Activated B cell treated with CpG ODN at 0.5 μM for 24 hours (primary cell): ENCODE measurements around the gene GPN1. TPM values are rescaled to one million over a fixed set of nuclear protein-coding genes. Genes with fewer than 3 reads are reported as not detected.

ENCODE experiments used
- ATAC-seq: fragments of 200-7000 bp; cut with Tn5 transposase; one replicate; pipeline ENCODE4 v1.10.0; 2021; ENCODE audit warnings: low read depth, mild to moderate bottlenecking, moderate library complexity
- CTCF ChIA-PET: fragments of 350-600 bp; sonication (Branson Sonifier 250); formaldehyde crosslinking; loops from one replicate; lab custom pipeline; 2021; ENCODE audit warnings: antibody characterized with exemption; lab: Charles Lee
- POLR2A ChIA-PET: fragments of 350-600 bp; sonication (Branson Sonifier 250); formaldehyde crosslinking; loops from one replicate; lab custom pipeline; 2021; ENCODE audit warnings: antibody characterized with exemption; lab: Charles Lee
- DNase-seq: peaks from one replicate; pipeline ENCODE4 v3.0.0; 2022
- H3K27ac Mint-ChIP-seq: one replicate; pipeline ENCODE4 v1.8.0; 2020; ENCODE audit warnings: mixed read lengths
- H3K27me3 Mint-ChIP-seq: one replicate; pipeline ENCODE4 v1.8.0; 2021; ENCODE audit warnings: mixed read lengths
- H3K36me3 Mint-ChIP-seq: one replicate; pipeline ENCODE4 v1.8.0; 2021; ENCODE audit warnings: low read depth, mixed read lengths
- H3K4me1 Mint-ChIP-seq: one replicate; pipeline ENCODE4 v1.8.0; 2021; ENCODE audit warnings: mixed read lengths
- H3K4me3 Mint-ChIP-seq: one replicate; pipeline ENCODE4 v1.8.0; 2020; ENCODE audit warnings: mild to moderate bottlenecking, mixed read lengths
- H3K9me3 Mint-ChIP-seq: one replicate; pipeline ENCODE4 v1.8.0; 2020; ENCODE audit warnings: mixed read lengths
- intact Hi-C: fragments of 100-400 bp; cut with micrococcal nuclease; formaldehyde crosslinking; loops from one replicate; pipeline ENCODE4 v1.15.1; 2024
- total RNA-seq: library from RNA; stranded (reverse); gene quantifications from 2 replicates; pipeline ENCODE4 v1.2.3, GENCODE V29; 2022
- TF ChIP-seq, protein P1 (sequence below): fragments of 200-600 bp; IDR thresholded peaks from one replicate; pipeline ENCODE4 v1.8.0; 2022; ENCODE audit warnings: antibody characterized with exemption, mild to moderate bottlenecking

Gene GPN1
- total RNA-seq, 1 donor from 2014 or later = 39.3 TPM

DNA sequence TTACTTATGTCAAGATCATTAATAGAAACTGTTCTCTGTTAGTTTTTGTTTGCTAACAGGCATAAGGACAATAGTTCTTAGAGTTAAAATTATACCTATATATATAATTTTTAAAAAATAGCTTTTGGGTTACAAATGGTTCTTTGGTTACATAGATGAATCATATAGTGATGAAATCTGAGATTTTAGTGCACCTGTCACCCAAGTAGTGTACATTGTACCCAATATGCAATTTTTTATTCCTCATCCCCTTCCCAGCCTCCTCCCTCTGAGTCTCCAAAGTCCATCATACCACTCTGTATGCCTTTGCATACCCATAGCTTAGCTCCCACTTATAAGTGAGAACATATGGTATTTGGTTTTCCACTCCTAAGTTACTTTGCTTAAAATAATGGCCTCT lies 61.2 kb downstream of the GPN1 start:
- no peaks in the 10 kb centered on the region for H3K9me3 Mint-ChIP-seq
- H3K4me1 Mint-ChIP-seq = no peaks in the 10 kb centered on the region
- POLR2A ChIA-PET = interaction anchor here (0.6 kb wide), 1 partner anchor 264 kb away, joined by 4 read pairs; no protein-coding TSS in a partner anchor
- CTCF ChIA-PET = no interaction called here
- H3K36me3 Mint-ChIP-seq = peaks cover 55% of the 10 kb centered on the region
- DNase-seq (no peak), ATAC-seq (no peak)
- no peak overlapping the region for H3K27ac Mint-ChIP-seq
- no peaks in the 10 kb centered on the region for H3K27me3 Mint-ChIP-seq
- TF ChIP-seq, protein P1, sequence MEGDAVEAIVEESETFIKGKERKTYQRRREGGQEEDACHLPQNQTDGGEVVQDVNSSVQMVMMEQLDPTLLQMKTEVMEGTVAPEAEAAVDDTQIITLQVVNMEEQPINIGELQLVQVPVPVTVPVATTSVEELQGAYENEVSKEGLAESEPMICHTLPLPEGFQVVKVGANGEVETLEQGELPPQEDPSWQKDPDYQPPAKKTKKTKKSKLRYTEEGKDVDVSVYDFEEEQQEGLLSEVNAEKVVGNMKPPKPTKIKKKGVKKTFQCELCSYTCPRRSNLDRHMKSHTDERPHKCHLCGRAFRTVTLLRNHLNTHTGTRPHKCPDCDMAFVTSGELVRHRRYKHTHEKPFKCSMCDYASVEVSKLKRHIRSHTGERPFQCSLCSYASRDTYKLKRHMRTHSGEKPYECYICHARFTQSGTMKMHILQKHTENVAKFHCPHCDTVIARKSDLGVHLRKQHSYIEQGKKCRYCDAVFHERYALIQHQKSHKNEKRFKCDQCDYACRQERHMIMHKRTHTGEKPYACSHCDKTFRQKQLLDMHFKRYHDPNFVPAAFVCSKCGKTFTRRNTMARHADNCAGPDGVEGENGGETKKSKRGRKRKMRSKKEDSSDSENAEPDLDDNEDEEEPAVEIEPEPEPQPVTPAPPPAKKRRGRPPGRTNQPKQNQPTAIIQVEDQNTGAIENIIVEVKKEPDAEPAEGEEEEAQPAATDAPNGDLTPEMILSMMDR = no peak
- H3K4me3 Mint-ChIP-seq = no peak overlapping the region
- intact Hi-C loops = no loop called here

DNA sequence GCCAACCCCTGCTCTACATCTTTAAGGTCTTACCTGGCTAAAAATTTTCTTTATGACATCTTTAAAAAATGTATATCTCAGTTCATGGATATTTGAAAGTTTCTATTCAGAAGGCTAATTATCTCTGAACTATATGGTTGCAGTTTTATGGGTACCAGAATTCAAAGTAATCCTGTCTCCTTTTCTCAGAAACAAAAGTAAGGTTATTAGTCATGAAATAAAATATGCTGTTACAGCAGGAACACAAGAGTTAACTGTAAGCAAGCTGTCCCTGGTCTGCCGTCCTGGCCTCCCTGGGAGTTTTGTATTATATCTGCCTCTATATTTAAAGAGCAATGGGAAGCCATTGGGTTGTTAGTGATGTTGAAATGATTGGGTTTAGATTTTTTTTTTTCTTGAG lies 68.8 kb downstream of the GPN1 start:
- no peak for ATAC-seq
- POLR2A ChIA-PET = no interaction called here

More for the DNA sequence above, 68.8 kb downstream of the GPN1 start:
- H3K27me3 Mint-ChIP-seq = no peaks in the 10 kb centered on the region
- no peak overlapping the region for H3K27ac Mint-ChIP-seq
- H3K36me3 Mint-ChIP-seq = peaks cover 33% of the 10 kb centered on the region
- intact Hi-C loops = no loop called here
- CTCF ChIA-PET = no interaction called here
- TF ChIP-seq, protein P1 = no peak
- H3K4me1 Mint-ChIP-seq = no peaks in the 10 kb centered on the region
- H3K9me3 Mint-ChIP-seq = no peaks in the 10 kb centered on the region
- no peak overlapping the region for H3K4me3 Mint-ChIP-seq
- no peak for DNase-seq

Other genes with a start within 250 kb of the GPN1 start
- 30.1 and 32.8 TPM in 2 replicates for gene ZNF513, start 248.3 kb upstream of the GPN1 start, total RNA-seq
- 74.7 and 75.2 TPM in 2 replicates for gene PPM1G, start 219.5 kb upstream of the GPN1 start, total RNA-seq
- 78.9 and 82.3 TPM in 2 replicates for gene NRBP1, start 200.4 kb upstream of the GPN1 start, total RNA-seq
- gene KRTCAP3, start 186.7 kb upstream of the GPN1 start, total RNA-seq = 6.3 and 10.0 TPM in 2 replicates
- 12.7 and 14.4 TPM in 2 replicates for gene IFT172, start 139.3 kb upstream of the GPN1 start, total RNA-seq
- not detected in 2 replicates for gene FNDC4, start 133.8 kb upstream of the GPN1 start, total RNA-seq
- not detected in 2 replicates for gene GCKR, start 132.2 kb upstream of the GPN1 start, total RNA-seq
- gene ZNF512, start 46.0 kb upstream of the GPN1 start, total RNA-seq = 45.4 and 48.7 TPM in 2 replicates
- 0.69 and 0.71 TPM in 2 replicates for gene CCDC121, start within 50 bp of the GPN1 start, total RNA-seq
- 28.1 and 30.9 TPM in 2 replicates for gene SUPT7L, start 34.6 kb downstream of the GPN1 start, total RNA-seq
- gene SLC4A1AP, start 34.8 kb downstream of the GPN1 start, total RNA-seq = 21.4 and 22.0 TPM in 2 replicates
- gene MRPL33, start 142.7 kb downstream of the GPN1 start, total RNA-seq = 24.6 and 27.4 TPM in 2 replicates